ENCODE data around the gene LDB2.

The LDB2 gene

GRCh38 chr4:16767251-16767650 lies 131.2 kb downstream of the LDB2 start:
- no peaks in the 10 kb centered on the region for H3K27me3 ChIP-seq (ENCODE audit: insufficient read depth, low read length)
- H3K9me3 ChIP-seq (ENCODE audit: low read length): no peaks in the 10 kb centered on the region
- no peaks in the 10 kb centered on the region for H3K36me3 ChIP-seq (ENCODE audit: insufficient read depth, low read length)
- H3K4me3 ChIP-seq (ENCODE audit: low read length): no peak overlapping the region
- no peak overlapping the region for H2AFZ ChIP-seq (ENCODE audit: low read depth, low read length)
- peaks cover 5% of the 10 kb centered on the region for H3K4me1 ChIP-seq (ENCODE audit: insufficient read depth, low read length)

GRCh38 chr4:16765546-16765945 lies 132.9 kb downstream of the LDB2 start:
- peaks cover 5% of the 10 kb centered on the region for H3K4me1 ChIP-seq (ENCODE audit: insufficient read depth, low read length)
- H3K4me3 ChIP-seq (ENCODE audit: low read length): no peak overlapping the region
- no peaks in the 10 kb centered on the region for H3K9me3 ChIP-seq (ENCODE audit: low read length)
- no peaks in the 10 kb centered on the region for H3K27me3 ChIP-seq (ENCODE audit: insufficient read depth, low read length)
- H3K36me3 ChIP-seq (ENCODE audit: insufficient read depth, low read length): no peaks in the 10 kb centered on the region
- H2AFZ ChIP-seq (ENCODE audit: low read depth, low read length): no peak overlapping the region

DNA sequence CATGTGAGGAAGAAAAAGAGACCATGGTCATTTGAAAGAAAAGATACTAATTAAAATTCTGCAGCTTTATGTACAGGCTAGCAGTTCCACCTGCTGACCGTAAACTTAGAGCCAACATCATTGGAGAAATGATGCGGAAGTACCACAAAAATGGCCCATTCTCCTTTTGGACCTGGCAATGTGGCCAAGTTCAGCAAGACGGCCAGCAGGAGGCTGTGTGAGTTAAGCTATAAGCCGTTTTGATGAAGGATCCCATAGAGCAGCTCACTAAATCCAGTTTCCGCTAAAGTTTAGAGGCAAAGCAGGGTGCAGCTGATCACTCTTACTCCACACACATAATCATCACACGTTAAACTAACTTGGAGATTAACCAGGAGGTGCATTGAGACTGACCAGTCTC lies 133.8 kb downstream of the LDB2 start:
- Histone ChIP-seq H3K9me3 (ENCODE audit: low read length) (no peaks in the 10 kb centered on the region), H3K27me3 (ENCODE audit: insufficient read depth, low read length) (no peaks in the 10 kb centered on the region), H3K36me3 (ENCODE audit: insufficient read depth, low read length) (no peaks in the 10 kb centered on the region), H2AFZ (ENCODE audit: low read depth, low read length) (no peak overlapping the region), H3K4me1 (ENCODE audit: insufficient read depth, low read length) (peaks cover 5% of the 10 kb centered on the region), H3K4me3 (ENCODE audit: low read length) (no peak overlapping the region)

GRCh38 chr4:16760617-16761363 lies 137.7 kb downstream of the LDB2 start:
- Histone ChIP-seq H2AFZ (ENCODE audit: low read depth, low read length) (no peak overlapping the region), H3K9me3 (ENCODE audit: low read length) (no peaks in the 10 kb centered on the region), H3K27me3 (ENCODE audit: insufficient read depth, low read length) (no peaks in the 10 kb centered on the region), H3K36me3 (ENCODE audit: insufficient read depth, low read length) (no peaks in the 10 kb centered on the region), H3K4me3 (ENCODE audit: low read length) (no peak overlapping the region), H3K4me1 (ENCODE audit: insufficient read depth, low read length) (no peaks in the 10 kb centered on the region)

- H3K27me3 ChIP-seq (ENCODE audit: insufficient read depth, low read length): no peaks in the 10 kb centered on the region
- no peaks in the 10 kb centered on the region for H3K36me3 ChIP-seq (ENCODE audit: insufficient read depth, low read length)
- no peaks in the 10 kb centered on the region for H3K9me3 ChIP-seq (ENCODE audit: low read length)
- H3K4me3 ChIP-seq (ENCODE audit: low read length): no peak overlapping the region
- no peaks in the 10 kb centered on the region for H3K4me1 ChIP-seq (ENCODE audit: insufficient read depth, low read length)
- no peak overlapping the region for H2AFZ ChIP-seq (ENCODE audit: low read depth, low read length)
These were observed 138.4 kb downstream of the LDB2 start for GRCh38 chr4:16759931-16760582.

DNA sequence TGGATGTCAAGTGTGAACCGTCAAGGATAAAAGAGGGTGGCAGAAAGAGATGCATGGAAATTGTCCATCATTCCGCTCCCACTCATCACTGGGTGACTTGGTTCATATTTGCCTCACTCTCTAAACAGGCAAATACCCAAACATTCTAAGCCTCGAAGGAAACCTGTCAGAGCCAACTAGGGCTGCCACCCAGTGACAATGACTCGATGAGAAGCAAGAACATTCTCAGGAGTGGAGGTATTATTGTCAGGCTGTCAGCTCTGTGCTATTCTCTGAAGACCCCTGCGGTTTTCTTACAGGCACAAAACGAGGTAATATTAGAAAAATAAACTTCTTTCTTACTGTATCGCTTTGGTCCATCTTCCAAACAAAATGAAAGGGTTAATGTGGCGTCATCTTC lies 139.6 kb downstream of the LDB2 start:
- no peaks in the 10 kb centered on the region for H3K9me3 ChIP-seq (ENCODE audit: low read length)
- H2AFZ ChIP-seq (ENCODE audit: low read depth, low read length): no peak overlapping the region
- no peak overlapping the region for H3K4me3 ChIP-seq (ENCODE audit: low read length)
- H3K36me3 ChIP-seq (ENCODE audit: insufficient read depth, low read length): no peaks in the 10 kb centered on the region
- no peaks in the 10 kb centered on the region for H3K4me1 ChIP-seq (ENCODE audit: insufficient read depth, low read length)
- no peaks in the 10 kb centered on the region for H3K27me3 ChIP-seq (ENCODE audit: insufficient read depth, low read length)

- no peaks in the 10 kb centered on the region for H3K4me1 ChIP-seq (ENCODE audit: insufficient read depth, low read length)
These were observed 140.2 kb downstream of the LDB2 start for GRCh38 chr4:16758255-16758654.

DNA sequence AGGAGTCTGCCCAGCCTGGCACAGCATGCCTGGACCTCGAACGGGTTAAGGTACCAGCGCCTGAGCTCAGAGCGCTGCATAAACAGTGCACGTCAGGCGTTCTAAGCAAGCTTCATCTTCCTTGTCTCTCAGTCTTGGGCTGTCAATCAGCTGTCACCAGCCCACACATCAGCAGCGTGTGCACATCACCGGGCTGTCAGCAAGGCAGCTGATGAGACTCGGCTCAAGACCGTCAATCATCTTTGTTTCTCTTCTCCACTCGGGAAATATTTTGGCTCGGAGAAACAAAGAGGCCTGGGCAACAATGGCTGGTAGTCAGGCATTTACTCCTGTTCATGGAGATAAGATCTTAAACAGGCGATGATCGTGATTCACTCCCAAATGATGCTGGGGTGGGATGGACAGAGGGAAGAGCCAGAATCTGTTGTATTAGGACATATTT lies 141.3 kb downstream of the LDB2 start:
- H3K9me3 ChIP-seq (ENCODE audit: low read length): no peaks in the 10 kb centered on the region
- H3K4me1 ChIP-seq (ENCODE audit: insufficient read depth, low read length): no peaks in the 10 kb centered on the region
- H3K27me3 ChIP-seq (ENCODE audit: insufficient read depth, low read length): no peaks in the 10 kb centered on the region
- no peak overlapping the region for H3K4me3 ChIP-seq (ENCODE audit: low read length)
- H3K36me3 ChIP-seq (ENCODE audit: insufficient read depth, low read length): no peaks in the 10 kb centered on the region
- H2AFZ ChIP-seq (ENCODE audit: low read depth, low read length): no peak overlapping the region

More at GRCh38 chr4:16758255-16758654, 140.2 kb downstream of the LDB2 start:
- Histone ChIP-seq H3K27me3 (ENCODE audit: insufficient read depth, low read length) (no peaks in the 10 kb centered on the region), H3K9me3 (ENCODE audit: low read length) (no peaks in the 10 kb centered on the region), H2AFZ (ENCODE audit: low read depth, low read length) (no peak overlapping the region), H3K4me3 (ENCODE audit: low read length) (no peak overlapping the region), H3K36me3 (ENCODE audit: insufficient read depth, low read length) (no peaks in the 10 kb centered on the region)

DNA sequence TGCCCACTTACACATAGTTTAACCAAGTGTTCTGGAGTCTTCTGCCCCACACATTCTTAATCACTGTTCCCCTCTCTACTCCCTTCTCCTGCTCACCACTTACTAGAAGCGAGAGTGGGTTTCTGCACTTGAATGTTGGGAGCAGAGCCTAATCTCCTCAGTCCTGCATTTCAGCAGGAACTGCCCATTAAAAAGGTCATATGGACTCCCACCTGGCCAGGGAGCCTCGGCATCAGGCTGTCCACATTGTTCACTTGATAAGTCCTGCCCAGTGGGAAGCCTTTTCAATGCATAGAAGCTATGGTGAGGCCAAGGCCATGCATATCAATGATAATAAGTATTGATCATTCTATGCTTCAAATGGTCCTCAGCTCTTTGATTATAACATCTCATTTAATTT lies 144.3 kb downstream of the LDB2 start:
- Histone ChIP-seq H3K4me1 (ENCODE audit: insufficient read depth, low read length) (no peaks in the 10 kb centered on the region), H3K36me3 (ENCODE audit: insufficient read depth, low read length) (no peaks in the 10 kb centered on the region), H3K9me3 (ENCODE audit: low read length) (no peaks in the 10 kb centered on the region), H3K27me3 (ENCODE audit: insufficient read depth, low read length) (no peaks in the 10 kb centered on the region), H3K4me3 (ENCODE audit: low read length) (no peak overlapping the region), H2AFZ (ENCODE audit: low read depth, low read length) (no peak overlapping the region)

DNA sequence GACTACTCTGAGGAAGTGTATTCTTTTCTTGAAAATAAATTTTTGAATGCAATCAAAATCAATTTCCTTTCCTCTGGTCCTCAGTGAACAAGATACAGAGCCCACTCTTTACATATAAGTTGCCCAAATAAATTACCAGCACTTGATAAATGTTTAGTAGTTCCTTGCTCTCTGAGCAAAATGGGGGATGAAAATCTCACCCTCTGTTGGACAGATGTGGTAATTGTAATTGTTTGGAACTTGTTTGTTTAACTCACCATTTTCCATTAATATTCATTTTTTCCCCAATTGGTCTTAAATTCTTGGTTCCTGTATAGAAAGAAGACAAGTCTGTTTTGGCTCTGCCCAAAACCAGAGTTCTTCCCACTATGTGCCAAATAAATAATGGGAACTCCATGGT lies 146.3 kb downstream of the LDB2 start:
- no peaks in the 10 kb centered on the region for H3K9me3 ChIP-seq (ENCODE audit: low read length)
- H2AFZ ChIP-seq (ENCODE audit: low read depth, low read length): no peak overlapping the region
- H3K4me1 ChIP-seq (ENCODE audit: insufficient read depth, low read length): no peaks in the 10 kb centered on the region
- no peaks in the 10 kb centered on the region for H3K27me3 ChIP-seq (ENCODE audit: insufficient read depth, low read length)
- no peaks in the 10 kb centered on the region for H3K36me3 ChIP-seq (ENCODE audit: insufficient read depth, low read length)
- H3K4me3 ChIP-seq (ENCODE audit: low read length): no peak overlapping the region

- Histone ChIP-seq H3K36me3 (ENCODE audit: insufficient read depth, low read length) (no peaks in the 10 kb centered on the region), H3K9me3 (ENCODE audit: low read length) (no peaks in the 10 kb centered on the region), H3K4me3 (ENCODE audit: low read length) (no peak overlapping the region), H2AFZ (ENCODE audit: low read depth, low read length) (no peak overlapping the region), H3K4me1 (ENCODE audit: insufficient read depth, low read length) (no peaks in the 10 kb centered on the region), H3K27me3 (ENCODE audit: insufficient read depth, low read length) (no peaks in the 10 kb centered on the region)
These were observed 147.4 kb downstream of the LDB2 start for GRCh38 chr4:16750882-16751642.

DNA sequence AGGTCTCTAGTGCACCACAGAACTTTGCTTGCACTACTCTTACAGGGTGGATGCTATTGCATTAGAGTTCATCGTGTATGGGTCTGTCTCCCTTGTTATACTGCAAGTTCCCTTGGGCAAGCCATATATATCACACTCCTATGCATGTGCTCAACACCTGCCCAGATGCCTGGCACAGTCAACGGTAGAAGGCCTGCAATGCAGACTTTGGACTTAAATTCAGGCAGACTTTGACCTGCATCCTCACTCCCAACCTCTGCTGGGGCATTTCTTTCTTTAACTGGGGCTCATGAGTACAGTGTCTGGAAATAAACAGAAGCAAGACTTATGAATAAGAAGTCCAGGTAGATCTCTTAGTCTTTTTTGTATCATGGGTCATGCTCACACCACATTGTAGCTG lies 148.2 kb downstream of the LDB2 start:
- no peaks in the 10 kb centered on the region for H3K4me1 ChIP-seq (ENCODE audit: insufficient read depth, low read length)
- no peak overlapping the region for H3K4me3 ChIP-seq (ENCODE audit: low read length)
- H2AFZ ChIP-seq (ENCODE audit: low read depth, low read length): no peak overlapping the region
- no peaks in the 10 kb centered on the region for H3K9me3 ChIP-seq (ENCODE audit: low read length)
- H3K36me3 ChIP-seq (ENCODE audit: insufficient read depth, low read length): no peaks in the 10 kb centered on the region
- no peaks in the 10 kb centered on the region for H3K27me3 ChIP-seq (ENCODE audit: insufficient read depth, low read length)

DNA sequence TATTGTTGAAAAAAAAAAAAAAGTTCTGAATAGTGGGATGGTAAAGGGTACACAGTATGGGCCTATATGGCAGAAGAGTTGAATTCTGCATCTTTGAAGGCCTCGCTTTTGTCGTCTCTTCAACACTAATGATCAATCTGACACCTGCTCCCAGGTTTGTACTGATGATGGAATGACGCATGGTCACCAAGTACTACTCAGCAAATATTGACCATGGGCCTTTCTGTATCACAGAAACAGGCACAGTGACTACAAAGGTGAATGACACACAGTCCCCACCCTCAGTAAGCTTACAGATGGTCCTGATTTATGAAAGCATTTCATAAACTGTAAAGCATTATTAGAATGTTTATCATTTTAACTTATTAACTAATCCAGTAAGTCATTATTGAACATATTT lies 152.6 kb downstream of the LDB2 start:
- Histone ChIP-seq H3K27me3 (ENCODE audit: insufficient read depth, low read length) (no peaks in the 10 kb centered on the region), H3K36me3 (ENCODE audit: insufficient read depth, low read length) (no peaks in the 10 kb centered on the region), H3K9me3 (ENCODE audit: low read length) (no peaks in the 10 kb centered on the region), H2AFZ (ENCODE audit: low read depth, low read length) (no peak overlapping the region), H3K4me3 (ENCODE audit: low read length) (no peak overlapping the region), H3K4me1 (ENCODE audit: insufficient read depth, low read length) (no peaks in the 10 kb centered on the region)

Data from neuron (in vitro differentiated cells).